ENCODE results near the gene P4HA2.
A peak's percentile ranks its signal among the peaks of the same experiment; 100 is the strongest.

P4HA2 gene

DNA sequence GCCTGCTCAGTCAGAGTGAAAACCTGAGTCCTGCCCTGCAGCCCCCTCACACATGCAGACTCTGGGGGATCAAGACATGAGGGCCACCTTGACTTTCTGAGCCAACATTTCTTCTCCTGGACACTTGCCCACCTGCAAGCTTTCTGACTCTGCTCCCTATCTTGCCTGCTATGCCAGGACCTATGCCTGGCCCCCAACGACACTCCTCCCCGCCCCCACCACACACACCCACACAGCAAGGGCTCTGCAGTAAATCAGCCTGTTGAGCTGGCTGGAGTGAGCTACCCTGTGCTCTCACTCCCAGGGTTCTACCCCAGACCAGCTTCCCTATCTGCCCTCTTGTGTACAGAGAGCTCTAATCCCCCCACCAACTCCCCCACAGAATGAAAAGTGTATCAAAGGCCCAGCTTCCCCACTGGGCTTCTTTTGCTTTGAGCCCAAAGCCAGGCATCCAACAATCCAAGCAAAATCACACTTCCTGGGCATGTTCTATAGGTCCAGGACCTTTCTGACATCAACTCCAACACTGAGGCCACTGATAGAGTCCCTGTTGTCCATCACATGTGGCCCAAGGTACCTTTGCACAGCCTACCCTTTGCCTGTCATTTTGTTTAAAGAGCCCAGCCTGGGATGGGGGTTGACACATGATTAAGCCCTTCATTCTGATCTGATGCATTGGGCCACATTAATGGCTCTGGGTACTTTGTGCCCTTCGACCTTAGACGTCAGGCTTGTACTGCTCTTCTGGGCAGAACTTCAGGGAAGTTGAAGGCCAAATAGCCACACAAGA lies 37.1 kb upstream of the P4HA2 start:
- no peak for DNase-seq (ENCODE audit: low read depth)

- DNase-seq (ENCODE audit: low read depth): peak; percentile 88
These were observed 36.1 kb upstream of the P4HA2 start for GRCh38 chr5:132263548-132264261.

DNA sequence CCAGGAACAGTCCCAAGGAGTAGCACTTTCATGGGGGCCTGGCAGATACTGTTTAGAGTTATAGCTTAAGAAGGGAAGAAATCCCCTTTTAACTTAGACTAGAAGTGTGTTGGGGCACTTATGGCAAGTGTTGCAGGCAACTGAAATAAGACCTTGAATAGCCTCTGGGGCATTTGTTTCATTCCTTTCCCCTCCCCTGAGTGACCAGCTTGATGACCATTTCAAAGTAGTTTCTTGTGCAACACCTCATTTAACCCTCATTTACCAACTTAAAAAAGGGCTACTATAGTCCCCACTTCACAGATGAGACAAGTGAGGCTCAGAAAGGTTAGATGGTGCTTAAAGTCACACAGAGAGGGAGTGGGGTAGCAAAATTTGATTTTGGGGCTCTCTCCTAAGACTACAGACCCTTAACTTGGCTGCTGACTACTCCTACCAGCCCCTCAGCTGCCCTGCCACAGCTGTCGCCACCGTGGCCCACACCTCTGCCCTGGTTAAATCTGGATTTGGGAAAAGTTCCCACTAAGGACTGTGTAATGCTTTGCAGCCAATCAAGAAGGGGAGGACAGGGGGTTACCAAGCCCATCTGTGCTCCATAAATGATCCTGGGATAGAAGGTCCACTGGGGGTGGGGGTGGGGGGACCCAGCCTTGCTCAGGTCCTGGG lies 35.4 kb upstream of the P4HA2 start:
- no peak for DNase-seq (ENCODE audit: low read depth)

DNA sequence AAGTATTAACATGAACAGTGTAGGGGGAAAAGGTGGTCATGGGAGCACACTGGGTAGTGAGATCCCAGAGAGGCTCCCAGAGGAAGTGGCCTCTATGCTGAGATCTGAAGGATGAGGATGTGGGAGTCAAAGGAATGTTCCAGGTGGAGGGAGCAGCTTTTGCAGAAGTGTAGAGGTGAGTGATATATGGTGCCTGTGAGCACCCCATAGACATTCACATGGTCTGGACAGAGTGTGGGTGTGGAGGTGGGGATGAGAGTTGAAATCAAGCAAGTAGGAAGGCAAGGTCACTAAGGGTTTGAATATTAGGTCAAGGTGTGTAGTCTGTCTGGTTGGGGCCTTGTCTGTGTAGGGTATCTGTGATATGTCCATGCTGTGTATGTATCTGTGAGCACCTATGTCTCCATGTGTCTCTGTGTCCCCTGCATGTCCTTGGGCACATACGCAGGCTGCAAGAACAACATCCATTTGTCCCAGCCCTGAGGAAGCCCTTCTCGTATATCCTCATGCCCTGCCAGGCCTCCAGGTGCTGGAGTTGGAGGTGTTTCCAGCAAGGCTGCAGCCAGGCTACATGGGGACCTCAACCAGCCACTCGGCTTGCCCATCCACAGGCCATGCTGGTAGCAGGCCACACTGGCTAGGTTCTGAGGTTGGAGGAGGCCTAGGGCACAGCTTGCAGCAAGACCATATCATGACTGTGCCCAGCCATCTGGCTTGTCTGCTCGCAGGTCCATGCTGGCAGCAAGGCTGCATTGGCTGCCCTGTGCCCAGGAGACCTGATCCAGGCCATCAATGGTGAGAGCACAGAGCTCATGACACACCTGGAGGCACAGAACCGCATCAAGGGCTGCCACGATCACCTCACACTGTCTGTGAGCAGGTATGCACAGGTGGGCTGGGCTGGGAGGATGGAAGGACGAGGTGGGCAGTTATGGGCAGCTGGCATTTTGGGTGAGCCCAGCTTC lies 34.5 kb upstream of the P4HA2 start:
- no peak for DNase-seq (ENCODE audit: low read depth)

DNA sequence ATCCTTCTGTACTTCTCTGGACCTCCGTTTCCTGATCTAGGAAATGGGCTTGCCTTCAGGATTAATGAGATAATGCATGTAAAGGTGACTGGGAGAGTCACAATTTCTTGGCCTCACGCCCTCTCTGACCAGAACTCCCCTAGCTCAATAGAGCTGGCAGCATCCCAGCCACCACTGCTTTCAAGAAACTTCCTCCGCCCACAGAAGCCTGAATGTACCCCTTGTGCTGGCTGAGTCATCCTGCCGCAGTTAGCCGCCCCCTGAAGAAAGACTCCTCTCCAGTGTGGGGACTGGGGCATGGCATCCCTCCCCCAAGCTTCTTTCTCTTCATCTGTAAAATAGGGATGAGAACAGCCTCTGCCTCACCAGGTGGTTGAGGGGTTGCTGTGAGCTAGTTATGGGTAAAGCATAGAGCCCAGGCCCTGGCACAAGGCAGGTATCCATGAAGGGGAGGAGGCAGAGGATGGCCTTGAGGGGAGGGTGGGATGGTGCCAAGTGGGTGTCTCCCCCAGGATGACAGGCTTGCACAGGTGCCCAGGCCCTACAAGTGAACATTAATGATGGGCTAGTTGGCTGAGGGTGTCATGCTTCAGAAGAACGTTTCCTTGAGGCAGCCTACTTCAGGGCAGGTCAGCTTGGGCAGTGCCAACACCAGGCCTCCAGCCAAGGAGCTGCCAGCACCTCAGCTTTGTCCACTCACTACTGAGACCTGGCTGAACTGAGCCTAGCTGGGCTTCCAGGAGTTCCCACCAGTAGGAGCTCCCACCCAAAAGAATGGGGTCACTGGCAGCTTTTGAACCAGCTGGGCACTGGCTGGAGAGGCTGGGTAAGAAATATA lies 33.3 kb upstream of the P4HA2 start:
- no peak for DNase-seq (ENCODE audit: low read depth)

DNA sequence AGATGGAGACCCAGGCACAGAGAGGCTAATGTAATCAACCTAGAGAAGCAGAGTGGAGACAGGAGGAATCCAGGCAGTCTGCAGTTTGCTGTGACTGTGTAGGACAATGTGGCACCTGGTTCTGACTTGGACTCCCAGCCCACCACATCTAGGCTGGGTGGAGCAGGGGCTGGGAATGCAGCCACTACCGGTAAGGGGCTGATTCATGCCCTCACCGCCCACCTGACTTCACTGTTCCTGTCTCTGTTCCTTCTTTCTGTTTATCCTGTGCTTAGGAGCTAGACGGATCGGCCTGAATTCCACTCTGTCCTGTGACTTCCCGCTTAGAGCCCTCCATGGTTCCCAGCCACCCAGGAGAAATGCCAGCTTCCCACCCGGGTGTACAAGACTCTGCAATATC lies 32.4 kb upstream of the P4HA2 start:
- DNase-seq (ENCODE audit: low read depth): no peak

- DNase-seq (ENCODE audit: low read depth): peak; percentile 83
These were observed 31.6 kb upstream of the P4HA2 start for GRCh38 chr5:132259069-132259851.

GRCh38 chr5:132258102-132259068 lies 30.7 kb upstream of the P4HA2 start:
- DNase-seq (ENCODE audit: low read depth): no peak

- DNase-seq (ENCODE audit: low read depth): no peak
These were observed 29.8 kb upstream of the P4HA2 start, which contains the start of gene PDLIM4 for GRCh38 chr5:132257131-132258101. PDLIM4 (plus strand) TSS chr5:132257696; CDS start chr5:132257735, 39 bp downstream.

GRCh38 chr5:132256783-132257130 lies 29.1 kb upstream of the P4HA2 start:
- DNase-seq (ENCODE audit: low read depth): no peak

GRCh38 chr5:132256086-132256782 lies 28.6 kb upstream of the P4HA2 start:
- no peak for DNase-seq (ENCODE audit: low read depth)

DNA sequence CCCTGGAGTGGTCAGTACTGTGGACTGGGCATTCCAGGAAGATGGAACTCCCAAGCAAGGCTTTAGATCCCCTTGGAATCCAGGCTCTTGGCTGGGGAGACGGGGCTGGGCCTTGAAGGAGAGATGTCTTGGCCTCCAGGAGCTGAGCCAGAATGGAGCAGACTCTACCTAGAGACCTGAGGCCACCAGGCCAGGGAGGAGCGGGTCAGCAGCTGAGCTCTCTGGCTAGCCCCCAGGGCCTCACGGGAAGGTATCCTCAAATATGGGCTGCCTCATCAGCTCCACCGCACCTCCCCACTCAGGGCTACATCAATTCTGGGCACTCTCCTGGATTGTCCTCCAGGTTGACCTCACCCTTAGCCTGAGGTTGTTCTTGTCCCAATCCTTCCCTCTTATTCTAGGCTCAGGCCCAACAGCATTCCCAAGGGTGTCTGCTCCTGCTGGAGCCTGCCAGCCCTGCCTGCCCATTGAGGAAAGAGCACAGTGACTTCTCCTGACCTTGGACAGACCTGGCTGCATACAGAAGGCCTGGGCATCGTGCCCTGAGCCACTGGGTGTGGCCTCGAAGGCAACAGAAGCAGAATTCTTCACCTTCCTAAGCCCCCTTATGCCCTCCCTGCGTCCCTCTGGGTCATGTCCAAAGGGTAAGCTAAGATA lies 26.8 kb upstream of the P4HA2 start:
- DNase-seq (ENCODE audit: low read depth): no peak

DNA sequence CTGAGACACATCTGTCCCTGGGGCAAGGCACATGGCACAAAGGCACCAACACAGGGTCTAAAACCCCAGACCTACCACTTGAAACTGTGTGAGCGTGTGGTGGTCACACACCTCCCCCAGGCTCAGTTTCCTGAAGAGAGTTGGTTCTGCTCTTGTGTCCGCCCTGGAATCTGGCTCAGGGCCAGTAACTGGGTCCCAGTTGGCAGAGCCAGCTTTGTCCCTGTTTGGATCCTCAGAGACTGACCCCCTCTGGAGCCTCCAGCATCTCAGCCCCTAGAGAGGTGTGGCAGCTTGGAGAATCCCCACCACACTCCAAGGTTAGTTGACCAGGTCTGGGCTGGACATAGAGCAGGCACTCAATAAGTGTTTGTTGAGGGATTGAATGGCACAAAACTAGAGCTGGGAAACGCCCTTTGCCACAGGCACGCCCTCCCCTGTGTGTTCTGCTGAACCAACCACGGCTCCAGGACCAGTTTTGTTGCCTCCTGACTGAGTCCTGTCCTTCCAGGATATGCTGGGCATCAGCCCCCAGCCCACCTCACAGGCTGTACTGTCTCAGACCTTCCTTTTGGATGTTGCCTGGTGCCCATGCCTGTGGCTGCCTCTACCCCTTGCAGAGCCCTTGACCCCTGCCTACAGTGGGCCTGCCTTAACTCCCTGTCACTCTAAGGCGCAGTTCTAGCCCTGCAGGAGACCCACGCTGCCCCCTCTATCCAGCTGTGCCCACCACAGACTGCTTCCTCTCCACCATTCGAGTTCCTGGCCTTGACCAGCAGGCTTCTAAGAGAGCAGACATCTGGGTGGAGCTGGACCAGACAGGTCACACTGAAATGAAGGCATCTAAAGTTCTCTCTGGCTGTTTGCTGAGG lies 26.0 kb upstream of the P4HA2 start:
- no peak for DNase-seq (ENCODE audit: low read depth)

DNA sequence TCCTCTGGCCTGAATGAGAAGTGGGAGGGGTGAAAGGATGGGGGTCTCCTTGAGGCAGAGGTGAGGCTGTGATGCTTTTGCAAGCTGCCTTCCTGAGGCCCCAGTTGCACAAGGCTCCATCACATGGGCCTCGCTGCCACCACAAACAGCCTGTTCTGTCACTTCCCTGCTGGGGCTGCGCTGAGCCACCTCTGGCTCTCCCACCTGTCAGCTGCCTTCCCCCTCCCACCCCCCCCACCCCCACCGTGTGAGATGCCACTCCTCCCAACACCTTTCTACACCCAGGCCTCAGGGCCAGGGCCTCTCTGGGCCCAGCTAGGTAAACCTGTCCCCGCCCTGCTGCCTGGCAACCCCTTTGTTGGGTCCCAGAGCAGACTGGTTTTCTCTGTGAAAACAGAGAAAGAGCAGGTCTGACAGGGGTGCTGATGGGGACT lies 25.4 kb upstream of the P4HA2 start:
- no peak for DNase-seq (ENCODE audit: low read depth)

DNA sequence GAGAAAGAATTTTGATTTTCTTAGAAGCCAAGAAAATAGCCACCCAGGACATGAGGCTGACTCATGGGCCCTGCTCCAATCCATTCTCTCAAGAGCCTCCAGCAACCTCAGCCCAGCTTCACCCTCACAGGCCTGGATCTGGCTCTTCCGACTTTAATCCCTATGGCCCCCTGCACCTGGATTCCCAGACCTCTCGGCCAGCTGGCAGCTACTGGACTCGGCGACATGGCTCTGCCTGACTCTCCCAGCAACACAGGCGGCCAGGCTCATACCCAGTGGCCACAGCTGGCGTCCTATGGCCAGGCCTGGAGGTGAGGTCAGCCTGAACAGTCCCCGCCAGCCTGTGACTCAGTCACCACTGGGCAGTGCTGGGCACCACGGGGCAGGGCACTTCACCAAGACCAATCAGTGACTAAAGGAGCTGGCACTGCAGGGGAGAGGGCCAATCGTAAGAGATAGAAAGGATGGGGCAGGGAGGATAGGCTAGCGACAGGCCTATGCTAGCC lies 23.6 kb upstream of the P4HA2 start:
- DNase-seq (ENCODE audit: low read depth): no peak
